GM18951 (cell line): ENCODE results near the gene PKP4.

Source experiments
- POLR2A ChIP-seq: IDR thresholded peaks from 4 replicates; pipeline ENCODE4 v1.6.1; 2011; ENCODE audit warnings: mild to moderate bottlenecking; ENCODE audit not compliant: insufficient read length, insufficient read depth; ENCODE audit errors: extremely low read depth
- in situ Hi-C: fragments of 300-500 bp; cut with MboI; formaldehyde crosslinking; loops from one replicate; pipeline ENCODE4 v1.12.0; 2022; ENCODE audit warnings: low sequenced_read_pairs, mixed read lengths, inconsistent platforms; ENCODE audit not compliant: unreplicated experiment

PKP4 gene

GRCh38 chr2:158729873-158730620 is 273.3 kb downstream of the PKP4 start:
- no peak for TF ChIP-seq POLR2A
- in situ Hi-C loops, result loop anchor here (25.0 kb wide), 1 partner anchor 543 kb away; no protein-coding TSS in a partner anchor

- in situ Hi-C loops, result loop anchor here (25.0 kb wide), 1 partner anchor 543 kb away; no protein-coding TSS in a partner anchor
- TF ChIP-seq POLR2A, result no peak
These were observed 273.9 kb downstream of the PKP4 start for GRCh38 chr2:158730621-158731140.

GRCh38 chr2:158731386-158731785 is 274.6 kb downstream of the PKP4 start:
- in situ Hi-C loops, result loop anchor here (25.0 kb wide), 1 partner anchor 544 kb away; no protein-coding TSS in a partner anchor
- no peak for TF ChIP-seq POLR2A
